Anterior cingulate cortex (tissue), 58 donors: ENCODE data around the gene FAM240A.
"Not testable (repeated sequence)": the region's sequence is repeated elsewhere in the genome, so short reads cannot be mapped to it uniquely, and the experiment has no call there.

Experiments used
- DNase-seq, 58 donors: peaks; one replicate each; lab custom pipeline; 2025; lab: John Stamatoyannopoulos, UW

The FAM240A gene

GRCh38 chr3:46585799-46586693 lies 26.3 kb upstream of the FAM240A start:
- no peak for DNase-seq

- DNase-seq, result no peak
These were observed 25.5 kb upstream of the FAM240A start for GRCh38 chr3:46586738-46587246.

- DNase-seq, result not testable (repeated sequence)
These were observed 25.1 kb upstream of the FAM240A start for GRCh38 chr3:46587268-46587667.

- DNase-seq, result no peak
These were observed 19.0 kb upstream of the FAM240A start for GRCh38 chr3:46593274-46593862.

GRCh38 chr3:46593979-46594378 lies 18.3 kb upstream of the FAM240A start:
- DNase-seq, result no peak

- no peak for DNase-seq
These were observed 17.6 kb upstream of the FAM240A start for GRCh38 chr3:46594723-46595122.

- no peak for DNase-seq
These were observed 16.5 kb upstream of the FAM240A start for GRCh38 chr3:46595819-46596314.

GRCh38 chr3:46599590-46599989 lies 12.7 kb upstream of the FAM240A start:
- no peak for DNase-seq

- DNase-seq, result no peak
These were observed 8.8 kb upstream of the FAM240A start for GRCh38 chr3:46603446-46604046.

- DNase-seq, result no peak
These were observed 8.2 kb upstream of the FAM240A start for GRCh38 chr3:46604127-46604526.

- DNase-seq, result no peak
These were observed 4.7 kb upstream of the FAM240A start for GRCh38 chr3:46607603-46608028.

- no peak for DNase-seq
These were observed 3.1 kb upstream of the FAM240A start for GRCh38 chr3:46609212-46609721.

- DNase-seq, result no peak
These were observed 2.2 kb upstream of the FAM240A start for GRCh38 chr3:46609944-46610722.

- no peak for DNase-seq
These were observed 1.1 kb downstream of the FAM240A start for GRCh38 chr3:46613313-46614005.

- no peak for DNase-seq
These were observed 2.1 kb downstream of the FAM240A start for GRCh38 chr3:46614431-46614830.

GRCh38 chr3:46615050-46615775 lies 2.9 kb downstream of the FAM240A start:
- no peak for DNase-seq

GRCh38 chr3:46615976-46616375 lies 3.7 kb downstream of the FAM240A start:
- no peak for DNase-seq

GRCh38 chr3:46617941-46618340 lies 5.6 kb downstream of the FAM240A start:
- no peak for DNase-seq
